COLO668 (cell line): ENCODE results near the gene UBE2I.
"Not testable (repeated sequence)": the region's sequence is repeated elsewhere in the genome, so short reads cannot be mapped to it uniquely, and the experiment has no call there.

Experiments used
- DNase-seq: peaks from one replicate; lab custom pipeline; 2025; ENCODE audit not compliant: unreplicated experiment; lab: John Stamatoyannopoulos, UW

UBE2I gene

DNA sequence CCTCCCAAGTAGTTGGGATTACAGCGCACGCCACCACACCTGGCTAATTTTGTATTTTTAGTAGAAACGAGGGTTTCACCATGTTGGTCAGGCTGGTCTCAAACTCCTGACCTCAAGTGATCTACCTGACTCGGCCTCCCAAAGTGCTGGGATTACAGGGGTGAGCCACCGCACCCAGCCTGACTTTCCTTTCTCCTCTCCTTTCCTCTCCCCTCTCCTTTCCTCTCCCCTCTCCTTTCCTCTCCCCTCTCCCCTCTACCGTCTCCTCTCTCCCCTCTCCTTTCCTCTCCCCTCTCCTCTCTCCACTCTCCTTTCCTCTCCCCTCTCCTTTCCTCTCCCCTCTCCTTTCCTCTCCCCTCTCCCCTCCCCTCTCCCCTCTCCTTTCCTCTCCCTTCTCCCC is 17.2 kb upstream of the UBE2I start:
- not testable (repeated sequence) for DNase-seq

DNA sequence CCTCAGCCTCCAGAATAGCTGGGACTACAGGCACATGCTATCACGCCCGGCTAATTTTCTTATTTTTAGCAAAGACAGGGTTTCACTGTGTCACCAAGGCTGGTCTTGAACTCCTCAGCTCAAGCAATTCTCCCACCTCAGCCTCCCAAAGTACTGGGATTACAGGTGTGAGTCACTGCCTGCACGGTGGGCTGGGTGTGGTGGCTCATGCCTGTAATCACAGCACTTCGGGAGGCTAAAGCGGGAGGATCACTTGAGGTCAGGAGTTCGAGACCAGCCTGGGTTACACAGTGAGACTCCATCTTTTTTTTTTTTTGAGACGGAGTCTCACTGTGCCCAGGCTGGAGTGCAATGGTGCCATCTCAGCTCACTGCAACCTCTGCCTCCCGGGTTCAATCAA is 16.6 kb upstream of the UBE2I start:
- DNase-seq = not testable (repeated sequence)

DNA sequence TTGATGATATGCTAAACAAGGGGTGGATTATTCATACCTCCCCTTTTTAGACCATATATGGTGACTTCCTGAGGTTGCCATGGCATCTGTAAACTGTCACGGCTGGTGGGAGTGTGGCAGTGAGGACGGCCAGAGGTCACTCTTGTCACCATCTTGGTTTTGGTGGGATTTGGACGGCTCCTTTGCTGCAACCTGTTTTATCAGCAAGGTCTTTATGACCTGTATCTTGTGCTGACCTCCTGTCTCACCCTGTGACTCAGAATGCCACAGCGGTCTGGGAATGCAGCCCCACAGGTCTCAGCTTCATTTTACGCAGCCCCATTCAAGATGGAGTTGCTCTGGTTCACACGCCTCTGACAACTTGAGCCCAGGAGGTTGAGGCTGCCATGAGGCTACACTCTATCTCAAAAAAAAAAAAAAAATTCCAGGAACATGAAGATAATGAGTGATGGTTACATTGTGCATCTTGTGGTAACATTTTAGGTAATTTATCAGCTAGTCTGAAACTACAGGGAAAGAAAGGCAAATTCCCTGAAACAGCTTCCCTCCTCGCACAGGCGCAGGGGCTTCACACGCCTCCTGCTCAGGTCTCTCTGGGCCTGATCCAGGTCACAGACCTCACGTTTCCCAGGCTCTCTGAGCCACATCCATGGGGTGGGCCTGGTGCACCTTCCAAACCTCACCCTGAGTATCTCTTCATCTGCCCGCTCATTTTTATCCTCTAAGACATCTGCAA is 15.3 kb upstream of the UBE2I start:
- DNase-seq = no peak

DNA sequence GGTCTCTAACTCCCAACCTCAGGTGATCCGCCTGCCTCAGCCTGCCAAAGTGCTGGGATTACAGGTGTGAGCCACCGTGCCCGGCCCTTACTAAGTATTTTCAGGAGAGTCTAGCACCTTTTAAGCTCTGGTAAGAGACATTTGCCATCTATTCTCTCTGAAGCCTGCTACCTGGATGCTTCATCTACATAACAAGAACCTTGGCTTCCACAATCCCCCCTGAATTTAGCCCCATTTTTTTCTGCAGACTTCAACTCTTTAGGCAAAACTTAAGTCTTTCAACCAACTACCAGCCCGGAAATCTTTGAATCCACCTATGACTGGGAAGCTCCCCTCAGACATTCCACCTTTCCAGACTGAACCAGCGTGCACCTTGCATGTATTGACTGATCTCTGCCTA is 14.0 kb upstream of the UBE2I start:
- no peak for DNase-seq

DNA sequence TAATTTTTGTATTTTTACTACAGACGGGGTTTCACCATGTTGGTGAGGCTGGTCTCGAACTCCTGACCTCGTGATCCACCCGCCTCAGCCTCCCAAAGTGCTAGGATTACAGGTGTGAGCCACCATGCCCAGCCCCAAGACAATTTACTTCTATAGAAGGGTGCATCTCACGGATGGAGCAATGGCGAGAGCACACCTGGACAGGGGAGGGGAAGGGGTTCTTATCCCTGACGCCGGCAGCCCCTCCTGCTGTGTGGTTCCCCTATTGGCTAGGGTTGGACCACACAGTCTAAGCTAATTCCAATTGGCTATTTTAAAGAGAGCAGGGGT is 12.8 kb upstream of the UBE2I start:
- not testable (repeated sequence) for DNase-seq

DNA sequence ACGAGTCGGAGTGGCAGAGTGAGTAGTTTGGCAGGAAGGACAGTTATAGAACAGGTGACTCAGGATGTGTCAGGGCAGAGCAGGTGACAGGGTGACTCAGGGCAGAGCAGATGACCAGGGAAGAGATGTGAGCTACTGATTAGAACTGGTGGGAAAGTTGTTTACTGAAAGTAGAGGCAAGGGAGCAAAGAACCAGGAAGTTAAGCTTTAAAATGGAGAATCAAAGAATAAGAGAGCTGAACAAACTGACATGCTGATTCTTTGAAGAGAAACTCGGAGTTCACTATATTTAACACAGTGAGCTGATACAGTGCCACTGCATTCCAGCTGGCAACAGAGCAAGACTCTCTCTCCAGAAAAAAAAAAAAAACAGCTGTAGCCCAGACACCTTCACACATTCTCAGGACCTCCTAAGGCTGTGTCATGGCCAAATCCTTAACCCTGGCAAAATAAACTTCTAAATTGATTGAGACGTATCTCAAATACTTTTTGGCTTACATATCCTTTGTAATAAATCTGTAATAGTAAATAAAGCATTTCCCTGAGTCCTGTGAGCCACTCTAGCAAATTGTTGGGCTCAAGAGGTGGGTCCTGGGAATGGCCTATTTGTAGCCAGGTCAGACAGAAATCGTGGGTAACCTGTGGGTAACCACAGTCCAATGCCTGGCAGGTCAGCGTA is 12.3 kb upstream of the UBE2I start:
- peak; percentile 77 for DNase-seq

DNA sequence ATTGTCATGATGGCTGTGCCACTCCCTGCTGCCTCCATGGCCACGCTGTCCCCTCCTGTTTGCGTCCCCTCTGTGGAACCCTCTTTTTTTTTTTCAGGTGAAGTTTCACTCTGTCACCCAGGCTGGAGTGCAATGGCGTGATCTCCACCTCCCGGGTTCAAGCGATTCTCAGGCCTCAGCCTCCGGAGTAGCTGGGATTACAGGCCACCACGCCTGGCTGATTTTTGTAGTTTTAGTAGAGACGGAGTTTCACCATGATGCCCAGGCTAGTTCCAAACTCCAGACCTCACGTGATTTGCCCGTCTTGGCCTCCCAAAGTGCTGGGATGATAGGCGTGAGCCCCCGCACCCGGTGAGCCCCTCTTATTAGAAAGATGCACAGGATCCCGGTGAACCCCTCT is 11.0 kb upstream of the UBE2I start:
- DNase-seq = no peak

DNA sequence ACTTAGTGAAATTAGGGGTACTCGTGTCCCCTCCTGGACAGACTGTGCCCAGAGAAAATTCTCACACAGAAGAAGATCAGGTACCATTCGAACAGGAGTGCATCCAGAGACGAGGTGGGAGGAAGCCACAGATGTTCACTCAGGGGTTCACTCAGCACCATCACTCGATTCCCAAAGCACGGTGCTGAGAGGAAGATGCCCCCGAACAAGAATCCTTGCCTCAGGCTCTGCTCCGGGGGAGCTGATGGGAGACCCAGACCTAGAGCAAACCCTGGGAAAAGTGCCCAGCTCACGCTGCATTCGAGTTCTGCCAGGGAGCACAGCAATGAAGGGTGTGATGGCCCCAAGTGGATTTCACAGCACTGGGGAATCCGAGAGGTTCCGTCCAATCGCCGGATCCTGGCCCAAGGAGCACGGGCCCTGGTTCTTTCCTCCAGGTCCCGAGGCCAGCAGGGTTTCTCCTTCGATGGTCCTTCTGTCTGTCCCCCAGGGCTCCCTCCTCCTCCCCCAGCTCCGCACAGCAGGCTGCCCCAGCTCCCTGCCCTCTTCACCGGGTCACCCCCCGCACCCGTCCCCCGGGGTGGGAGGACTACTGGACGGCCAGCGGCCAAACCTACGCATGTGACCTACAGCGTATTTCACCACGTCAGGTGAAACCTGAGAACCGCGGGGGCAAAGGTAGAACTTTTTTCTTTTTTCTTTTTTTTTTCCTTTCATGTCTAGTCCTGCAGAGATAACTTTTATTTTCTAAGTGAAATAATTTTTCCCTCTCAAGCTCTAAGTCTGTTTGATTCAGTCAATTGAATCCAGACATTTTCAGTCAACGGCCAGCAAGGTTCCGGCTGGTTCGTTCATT is 10.2 kb upstream of the UBE2I start:
- DNase-seq = no peak

DNA sequence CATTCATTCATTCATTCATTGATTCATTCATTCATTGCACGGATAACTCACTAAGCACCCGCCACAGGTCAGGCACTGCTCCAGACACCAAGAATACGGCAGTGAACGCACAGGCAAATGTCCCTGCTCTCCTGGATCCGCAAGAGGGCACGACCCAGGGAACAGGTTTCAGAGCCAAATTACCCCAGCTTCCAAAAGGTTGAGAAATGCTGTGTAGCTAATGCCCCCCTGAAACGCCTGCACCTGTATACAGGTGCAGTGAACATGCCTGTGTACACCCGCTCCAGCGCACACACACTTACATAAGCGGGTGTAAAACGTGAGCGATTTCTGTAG is 9.6 kb upstream of the UBE2I start:
- no peak for DNase-seq

DNA sequence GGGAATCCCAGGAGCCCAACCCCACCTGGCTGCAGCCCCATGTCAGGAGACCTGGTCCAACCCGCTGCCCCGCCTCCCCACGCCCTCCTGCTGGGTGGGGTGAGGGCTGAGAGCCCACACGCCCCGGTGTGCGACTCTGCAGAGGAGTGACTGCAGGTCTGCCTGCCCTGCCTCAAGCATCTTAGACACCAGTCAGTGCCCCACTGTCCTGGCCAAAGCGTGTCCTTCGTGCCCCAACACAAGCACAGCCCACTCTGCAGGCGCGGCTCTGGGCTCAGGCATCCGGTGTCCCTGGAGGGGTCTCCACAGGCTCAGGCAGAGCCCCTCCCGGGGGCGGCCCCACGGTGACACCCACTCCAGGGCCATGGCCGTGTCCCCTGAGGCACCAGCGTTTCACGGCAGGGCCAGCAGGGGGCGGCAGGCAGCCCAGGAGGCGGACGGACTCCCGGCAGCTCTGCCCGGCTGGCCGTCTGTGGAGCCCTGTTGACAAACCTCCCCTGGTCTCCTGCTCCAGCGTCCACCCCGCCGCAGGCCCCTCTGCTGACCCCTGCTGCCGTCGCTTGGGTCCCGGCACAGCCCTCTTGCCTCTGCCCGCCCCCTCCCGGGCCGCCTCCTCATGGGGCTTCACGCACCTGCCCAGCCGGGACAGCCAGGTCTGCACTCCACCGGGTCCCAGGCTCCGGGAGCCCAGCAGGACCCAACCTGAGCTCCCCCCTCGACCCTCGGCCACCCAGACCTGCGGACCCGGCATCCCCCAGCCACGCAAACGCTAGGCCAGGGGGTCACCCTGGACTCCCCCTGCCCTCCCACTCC is 8.6 kb upstream of the UBE2I start:
- DNase-seq = peak; percentile 54

DNA sequence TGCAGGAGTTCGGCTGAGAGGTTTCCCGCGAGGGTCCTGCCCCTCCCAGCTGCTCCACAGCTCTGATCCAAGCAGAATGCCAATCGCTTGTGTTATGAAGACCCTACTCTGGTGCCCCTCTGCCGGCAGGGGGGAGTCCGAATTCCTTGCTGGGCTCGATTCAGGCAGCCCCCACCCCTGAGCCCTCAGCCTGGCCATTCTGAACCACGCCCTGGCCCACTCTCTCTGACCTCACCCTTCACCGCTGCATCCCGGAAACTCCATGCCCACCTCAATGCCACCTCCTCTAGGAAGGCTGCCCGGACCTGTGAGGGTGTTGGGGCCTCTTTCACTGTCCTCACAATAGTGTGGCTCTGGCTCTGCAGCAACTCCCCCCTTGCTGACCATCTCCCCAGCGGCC is 7.9 kb upstream of the UBE2I start:
- no peak for DNase-seq

DNA sequence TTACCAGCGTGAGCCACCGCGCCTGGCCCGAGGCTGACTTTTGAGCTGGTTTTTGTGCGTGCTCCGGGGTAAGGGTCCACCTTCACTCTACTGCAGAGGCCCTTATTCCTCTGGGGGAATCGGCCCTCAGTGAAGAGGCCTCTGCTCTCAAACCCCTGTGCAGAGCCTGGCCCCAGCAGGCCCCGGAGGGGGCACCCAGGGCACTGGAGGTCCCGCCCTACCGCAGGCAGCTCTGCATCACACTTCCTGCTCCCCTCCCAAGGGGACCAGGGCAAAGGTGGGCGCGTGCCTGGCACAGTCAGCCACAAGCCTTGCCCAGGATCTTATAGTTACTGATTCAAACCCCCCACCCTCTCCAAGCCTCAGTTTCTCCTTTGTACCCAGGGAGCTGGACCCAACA is 3.6 kb upstream of the UBE2I start:
- no peak for DNase-seq

DNA sequence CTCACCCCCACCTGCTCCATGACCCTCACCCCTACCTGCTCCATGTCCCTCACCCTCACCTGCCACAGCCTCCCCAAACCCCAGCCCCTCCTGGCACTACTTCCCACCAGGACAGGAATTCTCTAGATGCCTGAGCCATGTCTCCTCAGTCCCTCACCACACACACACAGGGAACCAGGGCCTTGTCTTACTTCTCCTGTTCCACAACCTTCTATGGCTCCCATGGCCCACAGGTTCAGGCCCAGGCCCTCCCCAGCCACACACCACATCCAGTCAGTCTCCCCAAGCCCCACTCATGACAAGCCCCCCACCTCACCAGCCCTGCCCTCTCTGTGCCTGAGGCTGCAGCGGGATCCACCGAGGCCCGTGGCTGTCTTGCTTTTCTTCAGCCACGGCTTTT is 3.1 kb upstream of the UBE2I start:
- no peak for DNase-seq

DNA sequence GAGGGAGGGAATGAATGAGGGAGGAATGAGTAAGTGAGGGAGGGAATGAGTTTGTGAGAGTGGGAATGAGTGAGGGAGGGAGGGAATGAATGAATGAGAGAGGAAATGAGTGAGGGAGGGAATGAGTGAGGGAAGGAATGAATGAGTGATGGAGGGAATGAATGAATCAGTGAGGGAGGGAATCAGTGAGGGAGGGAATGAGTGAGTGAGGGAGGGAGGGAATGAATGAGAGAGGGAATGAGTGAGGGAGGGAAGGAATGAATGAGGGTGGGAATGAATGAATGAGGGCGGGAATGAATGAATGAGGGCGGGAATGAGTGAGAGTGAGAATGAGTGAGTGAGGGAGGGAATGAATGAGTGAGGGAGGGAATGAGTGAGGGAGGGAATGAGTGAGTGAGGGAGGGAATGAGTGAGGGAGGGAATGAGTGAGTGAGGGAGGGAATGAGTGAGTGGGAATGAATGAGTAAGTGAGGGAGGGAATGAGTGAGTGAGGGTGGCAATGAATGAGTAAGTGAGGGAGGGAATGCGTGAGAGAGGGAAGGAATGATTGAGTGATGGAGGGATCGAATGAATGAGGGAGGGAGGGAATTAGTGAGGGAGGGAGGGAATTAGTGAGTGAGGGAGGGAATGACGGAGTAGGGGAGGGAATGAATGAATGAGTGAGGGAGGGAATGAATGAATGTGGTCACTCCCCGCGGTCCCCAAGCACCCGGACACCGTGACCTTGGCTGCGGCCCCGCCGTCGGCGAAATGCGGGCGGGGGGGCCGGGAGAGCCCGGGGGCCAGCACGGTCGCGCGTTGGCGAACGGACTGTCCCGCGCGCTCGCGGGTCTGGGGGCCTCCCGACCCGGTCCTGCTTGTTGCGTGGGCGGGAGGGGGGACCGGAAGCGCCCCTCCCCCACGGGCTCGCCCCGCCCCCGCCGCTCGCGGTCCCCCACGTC is 1.1 kb upstream of the UBE2I start:
- DNase-seq = no peak

DNA sequence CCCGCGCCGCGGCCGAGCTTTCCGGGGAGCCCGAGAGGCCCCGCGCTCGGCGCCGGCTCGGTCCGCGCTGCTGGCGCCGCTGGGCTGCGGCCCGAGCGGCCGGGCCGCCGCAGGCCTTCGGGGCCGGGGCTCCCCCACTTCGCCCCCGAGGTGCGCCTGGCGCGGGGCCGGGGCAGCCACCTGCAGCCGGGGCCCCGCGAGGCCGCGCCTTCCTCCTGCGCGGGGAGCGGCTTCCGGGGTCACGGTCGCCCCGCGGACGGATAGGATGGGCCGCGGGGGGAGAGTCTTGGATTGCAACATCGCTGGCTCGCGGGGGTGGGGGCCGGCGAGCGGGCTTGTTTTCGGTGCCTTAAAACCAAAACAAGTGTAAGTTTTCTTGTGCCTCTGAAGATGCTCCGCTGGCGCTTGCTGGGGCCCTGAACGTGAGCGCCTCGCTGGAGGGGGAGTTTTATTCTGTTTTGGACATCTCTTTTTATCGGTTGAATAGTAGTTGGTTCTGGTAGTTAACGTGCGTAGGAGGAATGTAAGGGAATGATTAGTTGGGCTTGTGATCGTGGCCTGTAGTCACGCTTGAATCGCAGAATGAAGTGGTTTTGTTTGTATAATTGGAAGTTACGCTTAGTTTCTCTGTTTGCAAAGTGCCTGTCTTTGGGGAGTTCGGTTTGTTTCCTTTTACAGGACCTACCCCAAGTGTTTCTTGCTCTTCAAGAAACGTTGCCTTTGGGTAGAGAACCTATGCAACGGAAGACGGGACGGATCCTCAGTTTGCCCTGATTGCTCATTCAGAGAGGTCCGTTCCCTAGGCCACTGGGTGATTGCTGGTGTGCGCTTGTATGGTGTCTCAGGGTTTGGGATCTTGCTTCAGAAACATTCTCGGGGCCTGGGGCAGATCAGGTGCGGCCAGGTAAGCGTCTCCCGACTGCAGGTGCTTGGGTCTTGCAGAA is 724 bp downstream of the UBE2I start:
- DNase-seq = peak; percentile 53

DNA sequence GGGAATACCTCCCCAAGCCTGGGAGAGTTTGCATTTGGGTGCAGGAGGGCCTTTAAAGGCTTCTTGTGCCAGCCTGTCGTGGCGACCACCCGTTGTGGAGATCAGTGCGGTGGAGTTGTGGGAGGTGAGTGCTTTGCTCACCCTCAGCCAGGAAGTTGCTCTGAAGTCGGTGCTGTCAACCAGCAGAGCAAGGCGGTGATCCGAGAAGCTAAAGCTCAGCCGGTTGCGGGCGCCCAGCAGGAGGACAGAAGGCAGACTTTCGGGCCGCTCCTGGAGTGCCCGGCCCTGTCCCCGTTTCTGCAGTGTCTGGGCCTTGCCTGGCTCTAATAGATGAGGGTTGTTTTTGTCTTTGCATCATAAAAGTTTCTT is 1.4 kb downstream of the UBE2I start:
- DNase-seq = peak; percentile 32

DNA sequence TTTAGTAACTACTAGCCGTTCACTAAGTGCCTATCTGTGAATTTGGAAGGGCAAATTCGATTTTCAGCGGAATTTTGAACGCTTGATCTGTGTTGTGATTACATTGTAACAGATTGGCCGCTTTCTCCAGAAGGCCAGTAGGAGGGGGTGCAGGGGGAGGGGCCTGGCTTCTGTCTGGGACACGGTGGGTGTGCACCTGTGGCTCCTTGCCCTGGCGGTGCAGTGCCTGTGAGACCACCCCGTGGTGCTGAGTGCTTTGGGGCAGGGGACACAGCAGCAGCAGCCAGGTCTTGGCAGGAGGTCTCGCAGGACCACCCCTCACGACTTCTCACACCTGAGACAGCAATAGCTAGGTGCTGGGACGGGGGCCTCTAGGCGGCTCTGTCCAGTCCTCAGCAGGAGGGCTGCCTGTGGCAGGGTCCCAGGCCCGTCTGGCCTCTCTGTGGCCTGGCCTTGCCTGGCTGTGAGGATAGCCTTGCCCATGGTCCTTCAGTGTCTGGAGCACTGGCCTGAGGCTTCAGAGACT is 1.8 kb downstream of the UBE2I start:
- DNase-seq = no peak

DNA sequence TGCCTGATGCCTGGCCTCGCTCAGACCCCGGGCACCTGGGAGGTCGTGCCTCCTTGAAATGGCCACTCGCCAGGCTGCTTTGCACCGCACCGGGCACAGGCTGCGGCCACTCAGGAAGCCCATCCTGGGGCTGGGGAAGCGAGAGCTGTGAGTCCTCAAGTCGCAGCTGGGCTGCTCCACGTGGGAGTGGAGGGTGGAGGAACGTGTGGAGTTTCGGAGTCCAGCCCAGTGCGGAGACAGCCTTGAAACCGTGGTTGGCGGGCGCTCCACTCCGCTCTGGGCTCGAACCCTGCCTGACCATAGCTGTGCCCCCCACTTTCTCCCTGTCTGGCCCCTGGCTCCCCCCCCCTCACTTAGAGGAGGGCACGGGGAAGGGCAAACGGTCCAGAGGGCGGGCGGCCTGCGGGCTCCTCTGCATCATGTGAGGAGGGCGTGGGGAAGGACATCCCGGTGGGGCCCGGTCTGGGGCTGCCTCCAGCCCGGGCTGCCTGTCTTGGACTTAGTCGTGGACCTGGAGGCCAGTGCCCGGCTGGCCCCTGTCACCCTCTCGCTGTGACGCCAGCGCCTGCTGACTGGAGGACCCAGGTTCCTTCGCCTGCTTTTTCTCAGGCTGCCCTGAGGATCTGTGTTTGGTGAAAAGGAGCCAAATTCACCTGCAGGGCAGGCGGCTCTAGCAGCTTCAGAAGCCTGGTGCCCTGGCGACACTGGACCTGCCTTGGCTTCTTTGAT is 2.5 kb downstream of the UBE2I start:
- peak; percentile 26 for DNase-seq
